ENCODE results near the gene RNU6-1.

The RNU6-1 gene

GRCh38 chr15:67839929-67840748, at the start of gene RNU6-1:
RNU6-1 (minus strand) TSS chr15:67840045.
- in situ Hi-C loops (cut with HindIII; ENCODE audit: low pct_ligation_motif_present, low pct_unique_long_range_greater_than_20kb, low sequenced_read_pairs) = no loop called here
- DNase-seq = peak; percentile 89

GRCh38 chr15:67887776-67888175, 47.9 kb upstream of the RNU6-1 start:
- in situ Hi-C loops (cut with HindIII; ENCODE audit: low pct_ligation_motif_present, low pct_unique_long_range_greater_than_20kb, low sequenced_read_pairs) = no loop called here
- no peak for DNase-seq

DNA sequence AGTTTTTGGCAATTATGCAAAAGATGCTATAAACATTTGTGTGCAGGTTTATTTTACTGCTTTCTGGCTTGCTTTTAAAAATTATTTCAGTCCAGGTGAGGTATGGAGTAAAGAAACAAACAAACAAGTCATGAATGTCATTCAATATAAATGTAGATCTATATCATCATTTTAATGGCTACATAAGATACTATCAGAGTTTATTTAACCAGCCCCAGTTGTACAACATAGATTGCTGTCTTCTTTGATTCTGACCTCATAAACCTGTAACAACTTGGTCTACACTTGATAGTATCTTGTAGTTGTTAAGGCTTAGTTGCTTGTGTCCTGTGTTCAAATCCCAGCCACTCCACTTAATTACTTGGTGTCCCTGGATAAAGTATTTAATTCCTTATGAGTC, 46.0 kb upstream of the RNU6-1 start:
- DNase-seq = no peak
- in situ Hi-C loops (cut with HindIII; ENCODE audit: low pct_ligation_motif_present, low pct_unique_long_range_greater_than_20kb, low sequenced_read_pairs) = no loop called here

GRCh38 chr15:67885175-67885523, 45.3 kb upstream of the RNU6-1 start:
- in situ Hi-C loops (cut with HindIII; ENCODE audit: low pct_ligation_motif_present, low pct_unique_long_range_greater_than_20kb, low sequenced_read_pairs) = no loop called here
- no peak for DNase-seq

DNA sequence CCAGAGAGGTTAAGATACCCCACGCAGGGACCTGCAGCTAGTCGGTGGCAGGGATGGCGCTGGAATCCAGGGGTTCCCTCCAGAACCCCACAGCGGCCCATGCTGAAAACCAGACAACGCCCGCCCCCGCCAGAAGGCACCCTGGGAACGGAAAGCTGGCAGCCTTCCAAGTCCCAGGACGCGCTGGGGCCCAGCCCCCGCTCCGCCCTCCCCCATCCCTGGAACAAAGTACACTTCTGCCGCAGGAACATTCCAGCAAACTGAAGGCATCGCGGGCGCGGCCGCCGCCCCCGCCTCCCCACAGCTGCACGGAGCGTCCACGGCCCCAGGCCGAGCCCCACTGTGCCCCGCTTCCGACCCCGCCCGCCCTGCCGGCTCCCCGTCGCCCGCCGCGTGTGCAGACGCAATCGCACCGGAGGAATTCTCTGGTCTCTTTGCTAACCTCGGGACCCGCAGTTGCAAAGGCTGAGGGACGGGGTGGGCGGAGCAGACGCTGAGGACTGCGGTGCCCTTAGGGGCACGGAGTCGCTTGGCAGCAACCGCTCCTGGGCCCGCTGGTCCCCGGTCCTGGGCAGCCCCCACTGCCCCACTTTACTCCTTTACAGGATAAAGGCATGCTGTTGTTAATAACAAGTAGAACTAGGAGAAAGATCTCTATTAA, 44.8 kb upstream of the RNU6-1 start:
- peak; percentile 58 for DNase-seq
- in situ Hi-C loops (cut with HindIII; ENCODE audit: low pct_ligation_motif_present, low pct_unique_long_range_greater_than_20kb, low sequenced_read_pairs) = no loop called here

DNA sequence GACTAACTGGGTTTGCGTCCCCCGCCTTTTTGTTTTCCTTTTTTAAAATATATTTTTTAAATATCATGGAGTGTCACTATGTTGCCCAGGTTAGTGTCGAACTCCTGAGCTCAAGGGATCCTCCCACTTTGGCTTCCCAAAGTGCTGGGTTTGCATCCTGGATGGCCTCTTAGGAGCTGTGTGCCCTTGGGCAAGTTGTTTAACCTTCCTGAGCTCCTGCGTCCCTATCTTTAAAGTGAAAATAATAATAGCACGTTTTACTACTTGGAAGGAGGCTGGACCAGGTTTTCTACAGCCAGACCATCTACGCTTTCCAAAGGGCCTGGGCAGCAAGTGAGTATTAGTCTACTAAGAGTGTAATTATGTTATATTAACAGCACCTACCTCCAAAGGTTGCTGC, 44.2 kb upstream of the RNU6-1 start:
- in situ Hi-C loops (cut with HindIII; ENCODE audit: low pct_ligation_motif_present, low pct_unique_long_range_greater_than_20kb, low sequenced_read_pairs) = no loop called here
- no peak for DNase-seq

- no peak for DNase-seq
- in situ Hi-C loops (cut with HindIII; ENCODE audit: low pct_ligation_motif_present, low pct_unique_long_range_greater_than_20kb, low sequenced_read_pairs) = no loop called here
Measured at GRCh38 chr15:67883234-67883773, 43.5 kb upstream of the RNU6-1 start.

DNA sequence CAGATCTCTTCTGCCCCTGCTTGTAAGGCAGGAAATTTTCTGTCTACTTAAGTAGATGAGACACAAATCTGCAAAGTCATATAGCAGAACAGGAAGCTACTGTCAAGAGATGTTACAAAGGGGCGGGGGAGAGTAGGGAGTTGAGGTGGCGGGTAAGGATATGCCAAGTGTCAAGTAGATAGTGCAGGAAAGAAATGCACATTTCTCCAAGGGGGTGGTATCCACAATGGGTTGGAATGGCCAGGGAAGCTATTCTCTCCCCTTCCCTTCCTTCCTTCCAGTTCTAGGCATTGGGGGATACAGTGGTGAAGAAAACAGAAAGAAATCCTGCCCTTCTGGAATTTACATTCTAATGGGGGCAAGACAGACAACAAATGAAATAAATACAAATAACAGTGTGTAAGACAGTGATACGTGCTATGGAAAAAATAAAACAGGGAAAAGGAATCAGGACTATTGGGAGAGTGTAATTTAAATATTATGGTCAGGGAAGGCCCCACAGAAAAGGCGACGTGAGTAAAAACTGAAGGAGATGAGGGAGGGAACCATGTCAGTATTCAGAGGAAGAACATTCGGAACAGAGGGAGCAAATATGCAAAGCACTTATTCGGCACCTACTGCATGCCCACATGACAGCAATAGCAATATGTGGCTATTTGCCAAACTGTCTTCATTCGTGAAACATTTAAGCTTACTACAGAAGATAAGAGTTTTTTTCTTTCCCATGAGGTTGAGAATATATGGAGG, 42.8 kb upstream of the RNU6-1 start:
- in situ Hi-C loops (cut with HindIII; ENCODE audit: low pct_ligation_motif_present, low pct_unique_long_range_greater_than_20kb, low sequenced_read_pairs) = no loop called here
- no peak for DNase-seq

GRCh38 chr15:67880651-67881182, 40.9 kb upstream of the RNU6-1 start:
- in situ Hi-C loops (cut with HindIII; ENCODE audit: low pct_ligation_motif_present, low pct_unique_long_range_greater_than_20kb, low sequenced_read_pairs) = no loop called here
- DNase-seq = no peak

GRCh38 chr15:67879440-67880129, 39.7 kb upstream of the RNU6-1 start:
- no peak for DNase-seq

GRCh38 chr15:67878712-67879206, 38.9 kb upstream of the RNU6-1 start:
- in situ Hi-C loops (cut with HindIII; ENCODE audit: low pct_ligation_motif_present, low pct_unique_long_range_greater_than_20kb, low sequenced_read_pairs) = no loop called here

More at GRCh38 chr15:67879440-67880129, 39.7 kb upstream of the RNU6-1 start:
- in situ Hi-C loops (cut with HindIII; ENCODE audit: low pct_ligation_motif_present, low pct_unique_long_range_greater_than_20kb, low sequenced_read_pairs) = no loop called here

GRCh38 chr15:67873777-67874176, 33.9 kb upstream of the RNU6-1 start:
- in situ Hi-C loops (cut with HindIII; ENCODE audit: low pct_ligation_motif_present, low pct_unique_long_range_greater_than_20kb, low sequenced_read_pairs) = no loop called here
- DNase-seq = no peak

More at GRCh38 chr15:67878712-67879206, 38.9 kb upstream of the RNU6-1 start:
- no peak for DNase-seq

- no peak for DNase-seq
- in situ Hi-C loops (cut with HindIII; ENCODE audit: low pct_ligation_motif_present, low pct_unique_long_range_greater_than_20kb, low sequenced_read_pairs) = no loop called here
Measured at GRCh38 chr15:67870868-67871408, 31.1 kb upstream of the RNU6-1 start.

- in situ Hi-C loops (cut with HindIII; ENCODE audit: low pct_ligation_motif_present, low pct_unique_long_range_greater_than_20kb, low sequenced_read_pairs) = no loop called here
- DNase-seq = no peak
Measured at GRCh38 chr15:67869701-67870100, 29.9 kb upstream of the RNU6-1 start.

DNA sequence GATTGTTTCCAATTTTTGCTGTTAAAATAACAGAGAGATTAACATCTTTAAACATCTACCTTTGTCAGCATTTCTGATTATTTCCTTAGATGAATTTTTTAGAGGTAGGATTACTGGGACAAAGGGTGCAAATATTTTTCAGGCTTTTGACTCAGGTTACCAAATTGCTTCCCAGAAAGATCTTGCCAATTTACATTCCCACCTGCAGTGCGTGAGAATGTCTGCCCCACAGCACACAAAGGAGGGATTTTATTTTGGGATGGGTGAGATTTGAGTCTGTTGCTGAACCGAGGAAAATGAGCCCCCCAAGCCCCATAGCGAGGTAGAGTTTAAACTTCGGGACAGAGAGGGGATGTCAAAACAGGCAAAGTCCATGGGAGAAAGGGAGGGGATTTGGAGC, 25.9 kb upstream of the RNU6-1 start:
- in situ Hi-C loops (cut with HindIII; ENCODE audit: low pct_ligation_motif_present, low pct_unique_long_range_greater_than_20kb, low sequenced_read_pairs) = no loop called here
- DNase-seq = no peak

GRCh38 chr15:67865331-67865730, 25.5 kb upstream of the RNU6-1 start:
- DNase-seq = no peak
- in situ Hi-C loops (cut with HindIII; ENCODE audit: low pct_ligation_motif_present, low pct_unique_long_range_greater_than_20kb, low sequenced_read_pairs) = no loop called here

GRCh38 chr15:67863442-67863987, 23.7 kb upstream of the RNU6-1 start:
- in situ Hi-C loops (cut with HindIII; ENCODE audit: low pct_ligation_motif_present, low pct_unique_long_range_greater_than_20kb, low sequenced_read_pairs) = no loop called here
- peak; percentile 64 for DNase-seq
